ENCODE data around the gene B4GALT6. TPM values are rescaled to one million over a fixed set of nuclear protein-coding genes. Genes with fewer than 3 reads are reported as not detected.

Gene B4GALT6
- total RNA-seq, 2 experiments from 2014 or later = 0.41 to 1.8 TPM

DNA sequence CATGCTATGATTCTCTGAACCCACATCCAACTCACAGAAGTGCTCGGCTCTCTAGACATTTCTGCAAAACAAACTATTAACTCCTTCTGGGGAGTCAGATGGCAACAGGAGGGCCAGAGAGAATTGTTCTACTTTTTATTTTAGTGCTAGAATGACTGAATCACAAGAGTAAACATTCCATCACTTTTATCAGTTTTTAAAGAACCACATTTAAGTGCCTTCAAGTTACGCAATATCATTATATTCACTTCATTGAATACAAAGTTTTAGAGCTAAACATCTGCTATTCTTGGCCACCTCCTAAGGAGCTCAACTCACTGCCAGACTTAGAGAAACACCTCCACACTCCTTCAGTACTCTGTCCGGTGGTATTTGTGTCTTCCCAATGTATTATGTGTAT is 22.4 kb downstream of the B4GALT6 start:
- peaks cover 15% of the 10 kb centered on the region for H3K4me1 Mint-ChIP-seq
- DNase-seq (no peak), ATAC-seq (no peak)
- no peak overlapping the region for H3K4me3 Mint-ChIP-seq
- peaks cover 11% of the 10 kb centered on the region for H3K27me3 Mint-ChIP-seq
- H3K9me3 Mint-ChIP-seq (ENCODE audit: low read depth) = no peaks in the 10 kb centered on the region
- H3K36me3 Mint-ChIP-seq = peaks cover 2% of the 10 kb centered on the region
- no peak overlapping the region for H3K27ac Mint-ChIP-seq
- CTCF ChIA-PET = no interaction called here

DNA sequence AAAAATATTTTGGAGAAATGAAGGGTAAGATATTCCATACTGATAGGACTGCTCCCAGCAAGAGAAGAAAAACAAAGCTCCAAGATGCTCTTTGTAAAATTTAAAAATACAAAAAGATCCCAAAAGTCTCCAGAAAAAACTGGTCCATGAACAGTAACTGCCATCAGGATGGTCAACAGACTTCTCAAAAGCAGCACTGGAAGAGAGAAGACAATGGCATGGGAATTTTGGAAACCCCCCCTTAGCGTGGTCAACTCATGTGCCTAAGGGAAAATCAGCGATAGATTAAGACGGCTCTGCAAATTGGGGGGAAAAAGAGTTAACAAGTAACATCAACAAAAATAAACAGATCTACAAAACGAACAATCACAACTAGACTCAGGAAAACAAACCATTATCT is 23.6 kb downstream of the B4GALT6 start:
- CTCF ChIA-PET = no interaction called here
- ATAC-seq = no peak
- DNase-seq = no peak
- Mint-ChIP-seq H3K36me3 (peaks cover 2% of the 10 kb centered on the region), H3K9me3 (ENCODE audit: low read depth) (no peaks in the 10 kb centered on the region), H3K4me3 (no peak overlapping the region), H3K27ac (no peak overlapping the region), H3K27me3 (peaks cover 9% of the 10 kb centered on the region), H3K4me1 (peaks cover 15% of the 10 kb centered on the region)

DNA sequence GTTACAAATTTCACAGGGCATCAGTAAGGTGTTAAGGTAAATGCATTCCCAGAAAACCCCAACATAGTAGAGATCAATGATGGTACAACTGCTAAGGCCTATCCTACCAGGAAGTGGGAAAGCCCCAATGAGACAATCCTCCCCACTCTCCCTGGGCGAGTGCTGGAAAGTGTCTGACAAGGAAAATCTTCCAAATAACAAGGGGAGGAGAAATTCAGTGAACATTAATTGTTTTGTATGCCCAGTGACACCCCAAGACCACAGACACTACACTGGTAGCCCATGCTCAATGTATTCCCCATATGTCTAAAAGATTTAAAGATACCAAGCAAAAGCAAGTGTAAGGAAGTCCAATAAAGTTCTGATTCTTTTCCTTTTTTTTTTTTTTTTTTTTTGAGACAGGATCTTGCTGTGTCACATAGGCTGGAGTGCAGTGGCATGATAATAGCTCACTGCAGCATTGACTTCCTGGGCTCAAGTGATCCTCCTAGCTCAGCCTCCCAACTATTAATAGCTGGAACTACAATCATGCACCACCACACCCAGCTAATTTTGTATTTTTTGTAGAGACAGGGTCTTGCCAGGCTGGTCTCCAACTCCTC is 24.7 kb downstream of the B4GALT6 start:
- no peaks in the 10 kb centered on the region for H3K9me3 Mint-ChIP-seq (ENCODE audit: low read depth)
- H3K27ac Mint-ChIP-seq = no peak overlapping the region
- H3K36me3 Mint-ChIP-seq = peaks cover 2% of the 10 kb centered on the region
- ATAC-seq = no peak
- no peak for DNase-seq
- CTCF ChIA-PET = no interaction called here
- peaks cover 6% of the 10 kb centered on the region for H3K27me3 Mint-ChIP-seq
- peaks cover 15% of the 10 kb centered on the region for H3K4me1 Mint-ChIP-seq
- H3K4me3 Mint-ChIP-seq = no peak overlapping the region

DNA sequence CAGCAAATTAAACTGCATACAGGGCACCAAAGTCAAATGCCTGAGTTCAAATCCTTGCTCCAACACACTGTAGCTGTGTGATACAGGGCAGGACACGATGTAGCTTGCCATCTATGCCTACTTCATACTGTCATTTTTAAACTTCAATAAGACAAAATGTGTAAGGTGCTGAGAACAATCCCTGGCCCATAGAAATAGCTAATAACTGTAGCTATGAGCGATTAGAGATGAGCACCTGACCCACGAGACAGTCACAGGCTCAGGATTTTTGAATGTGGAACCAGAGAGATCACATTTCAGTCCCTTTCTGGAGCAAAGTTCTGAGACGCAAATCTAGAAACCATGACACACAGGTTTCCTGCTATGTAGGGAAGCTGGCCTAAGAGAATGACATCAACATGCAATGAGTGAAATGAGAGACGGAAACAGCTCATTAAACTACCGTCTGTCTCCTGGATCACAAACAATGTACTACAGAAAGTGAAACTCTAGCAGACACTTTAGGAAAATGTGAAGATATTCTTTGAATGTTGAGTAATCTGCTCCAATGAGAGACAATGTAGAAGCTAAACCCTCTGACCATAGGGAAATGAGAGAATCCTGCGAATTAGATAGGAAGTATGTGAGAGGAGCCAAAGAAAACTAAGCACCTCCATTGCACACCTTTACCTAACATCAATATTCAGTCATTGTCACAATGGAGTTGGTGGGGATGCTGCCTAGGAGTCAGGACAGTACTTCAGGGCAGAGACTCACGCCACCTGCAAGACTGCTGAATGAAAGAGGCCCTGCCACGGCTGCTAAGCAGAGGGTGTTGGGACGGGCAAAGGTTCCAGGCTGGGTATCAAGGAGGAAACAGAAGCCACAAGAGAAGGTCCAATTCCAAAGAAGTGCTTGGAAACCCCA is 25.5 kb downstream of the B4GALT6 start:
- Mint-ChIP-seq H3K36me3 (peaks cover 2% of the 10 kb centered on the region), H3K27me3 (peaks cover 2% of the 10 kb centered on the region), H3K4me3 (no peak overlapping the region), H3K4me1 (peaks cover 15% of the 10 kb centered on the region), H3K9me3 (ENCODE audit: low read depth) (no peaks in the 10 kb centered on the region), H3K27ac (peak overlapping the region; percentile 70)
- no peak for DNase-seq
- peak; percentile 89 for ATAC-seq
- CTCF ChIA-PET = interaction anchor here (0.7 to 1.4 kb wide), 3 partner anchors 8 to 102 kb away, joined by 3 read pairs; no protein-coding TSS in a partner anchor

DNA sequence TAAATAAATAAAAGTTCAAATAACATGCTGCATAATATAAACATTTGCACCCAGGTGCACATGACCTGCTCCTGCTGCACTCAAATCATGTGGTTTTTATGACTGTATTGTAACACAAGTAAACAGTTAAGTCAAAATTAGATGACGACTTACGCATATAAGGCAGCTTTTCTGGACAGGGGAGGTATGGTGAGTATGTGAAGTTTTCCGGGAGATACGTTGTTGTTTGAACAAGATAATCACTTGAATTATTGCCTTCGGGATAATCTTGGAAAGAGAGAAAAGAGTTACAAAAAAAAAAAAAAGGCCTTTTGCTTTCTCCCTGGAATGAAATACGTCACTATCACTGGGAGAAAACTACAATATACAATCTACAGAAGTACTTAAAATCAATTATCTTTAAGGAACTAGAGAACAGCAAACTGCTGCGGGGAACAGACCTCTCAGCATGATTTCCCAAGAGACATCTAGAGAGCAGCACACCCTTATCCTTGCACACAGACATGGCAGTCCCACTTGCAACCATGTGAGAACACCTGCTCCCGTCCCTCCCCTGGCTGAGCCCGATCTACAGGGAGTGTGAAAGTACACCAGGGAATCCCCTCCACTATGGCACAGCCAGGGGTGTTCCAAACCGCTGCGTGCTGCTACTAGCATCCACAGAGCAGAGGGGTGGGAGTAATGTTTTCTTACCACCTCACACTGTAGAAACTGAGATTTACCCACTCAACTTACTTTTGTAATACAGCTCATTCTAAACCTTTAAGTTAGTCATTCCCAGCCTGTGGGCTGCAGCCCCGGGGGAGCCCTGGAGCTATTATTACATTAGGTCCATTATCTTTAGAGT is 26.3 kb downstream of the B4GALT6 start:
- ATAC-seq (peak; percentile 50), DNase-seq (no peak)
- Mint-ChIP-seq H3K27me3 (peaks cover 6% of the 10 kb centered on the region), H3K27ac (no peak overlapping the region), H3K4me3 (no peak overlapping the region), H3K4me1 (peaks cover 15% of the 10 kb centered on the region), H3K36me3 (peaks cover 2% of the 10 kb centered on the region), H3K9me3 (ENCODE audit: low read depth) (no peaks in the 10 kb centered on the region)
- CTCF ChIA-PET = interaction anchor here (0.7 to 1.4 kb wide), 2 partner anchors 9 to 12 kb away, joined by 3 read pairs; no protein-coding TSS in a partner anchor

DNA sequence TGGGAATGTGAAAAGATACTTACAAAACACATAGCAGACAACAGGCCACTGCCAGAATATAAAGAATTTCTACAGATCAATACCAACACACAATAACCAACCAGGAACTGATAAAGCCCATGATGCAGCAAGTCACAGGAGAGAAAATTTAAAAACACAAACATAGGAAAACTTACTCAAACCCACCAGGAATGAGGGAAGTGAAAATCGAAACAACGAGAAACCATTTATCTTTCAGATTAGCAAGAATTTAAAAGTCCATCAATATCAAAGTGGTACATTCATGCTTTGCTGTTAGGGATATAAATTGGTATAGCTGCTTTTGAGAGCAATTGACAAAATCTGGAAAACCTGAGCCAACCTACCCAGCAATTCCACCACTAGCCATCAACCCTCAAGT is 27.6 kb downstream of the B4GALT6 start:
- H3K4me3 Mint-ChIP-seq = no peak overlapping the region
- no peak overlapping the region for H3K27ac Mint-ChIP-seq
- peaks cover 18% of the 10 kb centered on the region for H3K27me3 Mint-ChIP-seq
- ATAC-seq (no peak), DNase-seq (no peak)
- H3K36me3 Mint-ChIP-seq = peaks cover 2% of the 10 kb centered on the region
- no peaks in the 10 kb centered on the region for H3K9me3 Mint-ChIP-seq (ENCODE audit: low read depth)
- peaks cover 15% of the 10 kb centered on the region for H3K4me1 Mint-ChIP-seq
- CTCF ChIA-PET = no interaction called here

DNA sequence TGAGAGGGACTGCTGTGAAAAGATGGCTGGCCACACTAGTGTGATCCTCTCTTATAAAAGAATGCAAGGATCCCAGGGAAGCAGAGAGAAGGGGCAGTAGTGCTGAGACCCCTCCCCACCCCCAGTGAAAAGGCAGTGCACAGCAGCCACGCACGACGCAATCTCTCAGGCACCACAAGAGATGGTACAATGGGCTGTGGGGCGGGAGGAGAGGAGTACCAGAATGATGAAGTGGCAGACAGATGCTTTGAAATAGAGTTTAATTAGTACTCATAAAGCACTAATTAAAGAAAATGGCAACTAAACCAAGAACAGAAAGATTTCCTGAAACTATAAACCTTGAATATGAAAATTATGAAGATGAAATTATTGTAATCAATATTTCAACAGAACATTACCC is 29.0 kb downstream of the B4GALT6 start:
- Mint-ChIP-seq H3K27ac (no peak overlapping the region), H3K36me3 (peaks cover 2% of the 10 kb centered on the region), H3K9me3 (ENCODE audit: low read depth) (no peaks in the 10 kb centered on the region), H3K4me3 (no peak overlapping the region), H3K27me3 (peaks cover 18% of the 10 kb centered on the region), H3K4me1 (peaks cover 17% of the 10 kb centered on the region)
- CTCF ChIA-PET = no interaction called here
- DNase-seq (no peak), ATAC-seq (no peak)

DNA sequence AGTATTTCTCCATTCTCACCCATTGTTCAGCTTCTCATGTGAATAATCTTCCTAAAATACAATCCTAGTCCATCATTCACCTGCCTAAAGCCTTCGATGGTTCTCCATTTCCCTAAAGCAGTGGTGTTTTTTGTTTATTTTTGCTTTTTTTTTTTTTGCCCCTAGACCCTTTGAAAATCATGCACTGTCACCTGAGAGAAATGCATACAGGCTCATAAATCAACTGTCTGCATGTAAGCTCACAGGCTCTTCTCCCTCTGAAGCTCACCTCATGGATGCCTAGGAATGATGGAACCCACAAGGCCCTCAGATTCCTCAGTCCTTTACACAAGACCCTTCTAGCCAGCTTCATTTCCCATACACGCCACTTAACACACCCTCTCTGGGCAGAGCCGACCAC is 31.5 kb downstream of the B4GALT6 start:
- DNase-seq (no peak), ATAC-seq (no peak)
- CTCF ChIA-PET = no interaction called here
- Mint-ChIP-seq H3K27ac (no peak overlapping the region), H3K9me3 (ENCODE audit: low read depth) (no peaks in the 10 kb centered on the region), H3K27me3 (peaks cover 26% of the 10 kb centered on the region), H3K4me1 (peaks cover 4% of the 10 kb centered on the region), H3K4me3 (no peak overlapping the region), H3K36me3 (no peaks in the 10 kb centered on the region)

DNA sequence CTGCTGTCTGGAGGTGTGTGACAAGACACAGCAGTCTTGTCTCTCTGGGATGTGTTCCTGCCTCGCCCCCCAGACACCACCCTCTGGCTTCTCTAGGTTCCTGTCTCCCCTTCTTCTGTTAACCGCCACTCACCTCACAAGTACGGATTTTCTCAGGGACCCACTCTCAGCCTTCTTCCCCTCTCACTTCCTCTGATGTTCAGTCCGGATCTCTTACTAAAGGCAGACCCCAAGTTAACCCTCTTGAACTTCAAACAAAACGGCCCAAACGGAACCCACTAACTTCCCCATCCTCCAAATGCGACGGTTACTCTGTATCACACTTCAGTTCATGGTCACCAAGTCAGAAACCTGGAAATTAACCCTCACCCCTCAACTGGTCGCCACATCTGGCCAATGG is 32.0 kb downstream of the B4GALT6 start:
- no peaks in the 10 kb centered on the region for H3K36me3 Mint-ChIP-seq
- H3K9me3 Mint-ChIP-seq (ENCODE audit: low read depth) = no peaks in the 10 kb centered on the region
- CTCF ChIA-PET = no interaction called here
- no peak overlapping the region for H3K4me3 Mint-ChIP-seq
- no peak overlapping the region for H3K27ac Mint-ChIP-seq
- DNase-seq = no peak
- no peak for ATAC-seq
- H3K27me3 Mint-ChIP-seq = peaks cover 31% of the 10 kb centered on the region
- peaks cover 4% of the 10 kb centered on the region for H3K4me1 Mint-ChIP-seq

DNA sequence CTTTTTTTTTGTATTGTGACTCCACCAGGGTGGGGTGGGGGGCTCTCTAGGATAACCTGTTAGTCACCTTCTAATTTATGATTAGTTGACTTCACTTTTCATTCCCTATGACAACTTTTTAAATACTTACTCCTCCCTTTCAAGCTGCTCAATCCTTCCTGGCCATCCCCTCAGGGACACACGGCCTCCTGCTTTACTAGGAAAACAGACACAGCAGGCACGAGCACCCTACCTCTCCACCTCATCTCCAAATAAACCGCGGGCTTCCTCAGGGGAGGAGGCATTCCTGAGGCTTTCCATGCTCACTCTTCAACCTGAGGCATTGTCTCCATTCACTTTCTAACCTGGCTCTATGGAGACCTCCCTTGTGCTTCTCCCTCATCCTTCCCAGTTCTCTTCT is 33.0 kb downstream of the B4GALT6 start:
- H3K4me1 Mint-ChIP-seq = peaks cover 9% of the 10 kb centered on the region
- no peak for ATAC-seq
- no peak overlapping the region for H3K4me3 Mint-ChIP-seq
- H3K27me3 Mint-ChIP-seq = peaks cover 39% of the 10 kb centered on the region
- DNase-seq = no peak
- H3K27ac Mint-ChIP-seq = no peak overlapping the region
- no peaks in the 10 kb centered on the region for H3K9me3 Mint-ChIP-seq (ENCODE audit: low read depth)
- H3K36me3 Mint-ChIP-seq = no peaks in the 10 kb centered on the region
- CTCF ChIA-PET = no interaction called here

DNA sequence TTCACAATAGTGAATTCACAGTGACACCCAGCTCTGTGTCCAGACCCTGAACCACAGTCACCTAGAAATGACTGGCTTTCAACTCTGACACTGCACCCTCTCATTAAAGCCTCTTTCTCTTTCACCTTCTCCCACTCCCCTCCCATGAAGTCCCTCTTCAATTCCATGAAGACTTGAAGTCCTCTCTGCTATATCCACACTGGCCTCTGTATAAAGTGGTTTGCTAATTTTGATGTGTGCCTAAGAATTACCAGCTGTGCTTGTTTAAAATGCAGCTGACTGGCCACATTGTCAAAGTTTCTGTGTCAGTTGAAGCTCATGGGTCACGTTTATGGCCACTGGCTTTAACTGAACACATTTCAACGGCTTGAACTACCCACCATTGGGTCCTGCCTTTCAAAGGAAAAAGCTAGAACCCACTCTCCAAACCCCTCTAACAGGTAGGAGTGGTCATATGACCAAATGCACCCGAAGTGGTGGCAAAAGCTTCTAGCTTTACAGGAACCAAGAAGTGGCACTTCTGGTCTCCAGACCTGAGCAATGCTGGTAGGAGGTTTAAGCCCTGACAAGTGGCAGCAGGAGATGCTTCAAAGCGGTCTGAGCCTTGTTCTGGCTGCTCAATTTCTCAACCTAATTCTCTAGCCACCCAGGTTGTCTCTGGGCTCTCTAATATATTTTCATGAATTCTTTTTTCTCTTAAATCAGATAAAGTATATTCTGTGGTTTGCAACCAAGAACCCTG is 34.2 kb downstream of the B4GALT6 start:
- DNase-seq (no peak), ATAC-seq (no peak)
- CTCF ChIA-PET = no interaction called here
- Mint-ChIP-seq H3K4me3 (no peak overlapping the region), H3K27ac (no peak overlapping the region), H3K4me1 (peaks cover 15% of the 10 kb centered on the region), H3K9me3 (ENCODE audit: low read depth) (no peaks in the 10 kb centered on the region), H3K27me3 (peaks cover 43% of the 10 kb centered on the region), H3K36me3 (no peaks in the 10 kb centered on the region)

DNA sequence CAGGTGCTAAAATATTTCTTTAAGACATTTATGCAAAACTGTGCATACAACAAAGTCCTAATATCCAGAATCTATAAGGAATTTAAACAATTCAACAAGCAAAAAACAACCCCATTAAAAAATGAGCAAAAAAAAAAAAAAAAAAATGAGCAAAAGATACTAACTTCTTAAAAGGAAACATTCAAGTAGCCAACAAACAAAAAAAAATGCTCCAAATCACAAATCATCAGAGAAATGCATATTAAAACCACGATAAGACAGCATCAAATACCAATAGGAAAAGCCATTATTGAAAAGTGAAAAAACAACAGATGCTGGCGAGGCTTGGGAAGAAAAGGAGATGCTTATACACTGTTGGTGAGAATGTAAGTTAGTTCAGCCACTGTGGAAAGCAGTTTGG is 34.9 kb downstream of the B4GALT6 start:
- Mint-ChIP-seq H3K4me3 (no peak overlapping the region), H3K27me3 (peaks cover 43% of the 10 kb centered on the region), H3K9me3 (ENCODE audit: low read depth) (no peaks in the 10 kb centered on the region), H3K36me3 (no peaks in the 10 kb centered on the region), H3K4me1 (peaks cover 15% of the 10 kb centered on the region), H3K27ac (no peak overlapping the region)
- CTCF ChIA-PET = no interaction called here
- DNase-seq (no peak), ATAC-seq (no peak)

DNA sequence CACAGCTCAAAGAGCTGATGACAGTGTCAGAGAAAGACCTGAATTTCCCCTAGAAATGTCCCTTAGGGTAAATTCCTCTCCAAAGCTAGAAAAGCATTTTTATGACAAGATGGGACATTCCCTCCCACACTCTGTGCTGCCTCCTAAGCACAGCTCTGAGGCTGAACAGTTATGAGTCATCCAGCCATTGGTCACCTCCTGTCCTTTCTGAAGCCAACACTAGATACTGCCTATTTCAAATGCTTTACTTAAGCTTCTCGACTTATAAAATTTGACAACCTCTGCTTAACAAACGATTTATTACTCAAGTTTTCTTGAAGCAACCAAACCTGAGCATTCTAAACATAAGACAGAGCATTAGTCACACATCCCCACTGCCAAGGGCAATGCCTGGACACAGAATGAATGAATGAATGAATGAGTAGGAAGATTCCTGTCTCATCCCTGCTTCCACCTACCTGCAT is 35.4 kb downstream of the B4GALT6 start:
- Mint-ChIP-seq H3K27ac (no peak overlapping the region), H3K36me3 (no peaks in the 10 kb centered on the region), H3K4me3 (no peak overlapping the region), H3K9me3 (ENCODE audit: low read depth) (no peaks in the 10 kb centered on the region), H3K4me1 (peaks cover 15% of the 10 kb centered on the region), H3K27me3 (peaks cover 46% of the 10 kb centered on the region)
- DNase-seq = no peak
- no peak for ATAC-seq
- CTCF ChIA-PET = no interaction called here
